HFF-Myc (cell line): Measurements from ENCODE around the gene DHRS2.

Experiments
- DNase-seq: peaks from one replicate; pipeline ENCODE4 v3.0.0-alpha.2; 2011; ENCODE audit warnings: low read depth; ENCODE audit errors: extremely low read depth
- H3K4me3 ChIP-seq: replicated peaks from 2 replicates; pipeline ENCODE4 v1.5.1; 2011; ENCODE audit warnings: low read depth, mild to moderate bottlenecking, control low read depth, low read length
- CTCF ChIP-seq: IDR thresholded peaks from 2 replicates; pipeline ENCODE4 v1.5.1; 2012; ENCODE audit warnings: mild to moderate bottlenecking, low read depth, low read length, control low read depth; ENCODE audit errors: missing control alignments

Gene DHRS2

GRCh38 chr14:23663711-23664110 lies 27.5 kb downstream of the DHRS2 start:
- TF ChIP-seq CTCF = no peak
- DNase-seq = no peak
- no peak overlapping the region for H3K4me3 ChIP-seq

- no peak for DNase-seq
- no peak for TF ChIP-seq CTCF
Observed at GRCh38 chr14:23664207-23664885, 28.2 kb downstream of the DHRS2 start.

GRCh38 chr14:23665302-23666016 lies 29.3 kb downstream of the DHRS2 start:
- no peak for TF ChIP-seq CTCF
- DNase-seq = no peak
- no peak overlapping the region for H3K4me3 ChIP-seq

More at GRCh38 chr14:23664207-23664885, 28.2 kb downstream of the DHRS2 start:
- H3K4me3 ChIP-seq = no peak overlapping the region

- TF ChIP-seq CTCF = no peak
- no peak overlapping the region for H3K4me3 ChIP-seq
- DNase-seq = no peak
Observed at GRCh38 chr14:23667134-23667533, 31.0 kb downstream of the DHRS2 start.

GRCh38 chr14:23669441-23669840 lies 33.3 kb downstream of the DHRS2 start:
- no peak overlapping the region for H3K4me3 ChIP-seq
- DNase-seq = no peak
- no peak for TF ChIP-seq CTCF

- no peak overlapping the region for H3K4me3 ChIP-seq
- DNase-seq = no peak
- no peak for TF ChIP-seq CTCF
Observed at GRCh38 chr14:23670481-23670880, 34.3 kb downstream of the DHRS2 start.
